Measurements from ENCODE around the gene CISH.
A peak's percentile ranks its signal among the peaks of the same experiment; 100 is the strongest.

The CISH gene

GRCh38 chr3:50592568-50592967 is 19.0 kb downstream of the CISH start:
- DNase-seq, result no peak

DNA sequence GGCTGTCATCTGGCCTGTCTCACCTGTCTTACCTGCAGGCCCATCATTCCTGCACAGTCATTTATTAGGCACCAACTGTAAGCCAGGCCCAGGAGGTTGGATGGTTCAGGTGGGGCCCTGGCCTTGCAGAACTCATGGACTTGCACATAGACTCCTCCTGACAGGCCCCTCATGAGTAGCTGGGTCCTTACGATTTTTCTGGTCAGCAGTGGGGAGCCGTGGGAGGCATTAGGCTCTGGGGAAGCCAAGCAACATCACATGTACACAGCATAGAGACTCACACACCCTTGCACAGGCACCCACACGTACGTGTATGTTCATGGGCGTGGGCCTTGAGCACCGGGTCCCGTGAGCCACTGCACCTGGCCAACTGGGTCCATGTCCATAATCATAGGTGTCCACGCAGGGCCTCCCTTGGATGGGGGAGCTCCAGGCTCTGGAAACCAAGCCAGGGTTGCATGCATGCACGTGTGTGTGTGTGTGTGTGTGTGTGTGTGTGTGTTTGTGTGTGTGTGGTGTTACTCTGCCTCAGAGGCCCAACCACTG is 20.3 kb downstream of the CISH start:
- DNase-seq, result no peak

GRCh38 chr3:50588759-50589433 is 22.7 kb downstream of the CISH start:
- no peak for DNase-seq

- no peak for DNase-seq
Measured at GRCh38 chr3:50587806-50588758, 23.5 kb downstream of the CISH start.

DNA sequence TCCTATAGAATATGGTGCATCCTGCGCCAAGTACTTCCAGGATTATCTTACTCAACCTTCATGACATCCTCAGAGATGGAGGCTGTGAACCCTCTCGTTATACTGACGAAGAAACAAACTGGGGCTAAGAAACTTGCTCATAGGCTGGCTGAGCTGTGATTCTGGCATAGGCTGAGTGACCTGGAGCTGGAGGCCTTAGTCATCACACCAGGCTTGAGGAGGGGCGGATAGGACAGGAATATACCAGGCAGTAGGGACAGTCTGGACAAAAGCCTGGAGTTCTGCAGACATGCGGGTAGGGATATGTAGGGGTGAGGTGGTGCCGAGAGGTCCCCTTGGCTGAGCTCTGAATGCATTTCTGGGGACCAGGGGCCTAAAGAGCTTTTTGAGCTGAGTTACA is 24.2 kb downstream of the CISH start:
- DNase-seq, result no peak

GRCh38 chr3:50586763-50587070 is 24.9 kb downstream of the CISH start:
- DNase-seq, result no peak

GRCh38 chr3:50585919-50586762 is 25.4 kb downstream of the CISH start:
- DNase-seq, result no peak

GRCh38 chr3:50584391-50584790 is 27.2 kb downstream of the CISH start:
- no peak for DNase-seq

- no peak for DNase-seq
Measured at GRCh38 chr3:50583897-50584296, 27.7 kb downstream of the CISH start.

- no peak for DNase-seq
Measured at GRCh38 chr3:50582083-50582482, 29.5 kb downstream of the CISH start.

DNA sequence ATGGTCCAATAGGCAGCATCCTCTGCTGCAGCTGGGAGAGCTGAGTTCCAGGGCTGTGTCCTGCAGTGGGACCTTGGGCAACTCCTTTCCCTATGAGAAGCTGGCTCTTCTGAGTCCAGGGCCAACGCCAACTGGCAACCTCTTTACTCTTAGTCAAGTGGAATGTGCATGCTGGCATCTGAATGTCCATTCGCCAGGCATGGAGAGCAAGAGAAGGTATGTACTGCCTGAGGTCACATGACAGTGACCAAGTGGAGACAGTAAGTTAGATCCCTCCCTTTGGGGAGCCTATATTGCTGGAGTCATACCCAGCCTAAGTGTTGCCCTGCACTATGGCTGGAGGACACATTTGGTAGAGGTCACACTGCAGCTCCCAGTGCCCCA is 30.1 kb downstream of the CISH start:
- DNase-seq, result no peak

DNA sequence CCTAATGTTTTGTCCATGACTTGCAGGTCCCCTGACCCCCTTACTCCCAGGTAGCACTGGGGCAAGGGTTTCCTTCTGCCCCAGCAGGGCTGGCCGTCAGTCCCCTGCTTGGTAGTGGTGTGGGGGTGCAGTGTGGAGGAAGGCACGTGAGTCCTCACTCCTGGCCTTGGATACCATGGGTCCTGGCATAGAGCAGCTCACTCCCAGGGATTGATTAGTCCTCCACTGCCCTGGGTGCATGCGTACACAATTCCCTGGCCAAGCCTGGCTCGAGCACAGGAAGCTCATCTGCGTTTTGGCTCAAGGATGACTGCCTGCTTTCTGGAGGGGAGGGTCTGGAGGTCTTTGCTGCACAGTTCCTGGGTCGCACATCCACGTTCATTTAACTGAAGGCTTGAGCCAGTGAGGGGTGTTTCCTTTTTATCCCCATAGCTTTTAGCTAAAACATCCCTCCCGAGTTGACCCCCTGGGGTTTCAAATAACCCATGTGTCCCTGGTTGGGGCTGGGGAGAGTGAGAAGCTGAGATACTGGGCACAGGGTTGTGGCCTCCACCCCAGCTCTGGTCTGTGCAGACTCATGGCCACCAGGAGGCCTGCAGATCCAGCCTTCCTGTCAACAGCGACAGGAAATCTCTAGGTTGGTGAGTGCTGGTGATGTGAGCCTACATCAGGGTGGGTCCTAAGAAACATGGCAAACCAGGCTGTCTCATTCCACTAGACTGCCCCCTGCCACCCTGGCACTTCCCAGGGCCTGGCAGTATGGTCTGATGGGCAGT is 30.7 kb downstream of the CISH start:
- no peak for DNase-seq

- no peak for DNase-seq
Measured at GRCh38 chr3:50577348-50577747, 34.2 kb downstream of the CISH start.

GRCh38 chr3:50575372-50575771 is 36.2 kb downstream of the CISH start:
- DNase-seq, result no peak

DNA sequence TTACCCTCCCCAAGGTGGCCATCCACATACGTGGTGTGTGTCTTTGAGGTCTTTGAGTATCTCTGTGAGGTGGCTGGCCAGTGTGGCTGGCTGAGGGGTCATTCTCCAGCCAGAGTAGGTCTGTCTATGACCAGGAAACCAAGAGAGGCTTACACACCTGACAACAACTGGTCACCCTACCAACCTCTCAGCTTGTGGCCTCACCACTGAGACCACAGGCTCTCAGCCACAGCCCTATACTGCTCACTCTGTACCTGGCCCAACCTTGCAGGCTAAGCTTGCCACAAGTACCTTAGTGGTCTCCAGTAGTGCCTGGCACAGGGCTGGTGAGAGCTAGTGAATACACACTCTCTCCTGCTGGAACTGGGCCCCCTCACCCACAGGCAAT is 37.1 kb downstream of the CISH start:
- DNase-seq, result no peak

GRCh38 chr3:50573566-50574443 is 37.8 kb downstream of the CISH start:
- DNase-seq, result peak; percentile 11

- no peak for DNase-seq
Measured at GRCh38 chr3:50572801-50573371, 38.7 kb downstream of the CISH start.

DNA sequence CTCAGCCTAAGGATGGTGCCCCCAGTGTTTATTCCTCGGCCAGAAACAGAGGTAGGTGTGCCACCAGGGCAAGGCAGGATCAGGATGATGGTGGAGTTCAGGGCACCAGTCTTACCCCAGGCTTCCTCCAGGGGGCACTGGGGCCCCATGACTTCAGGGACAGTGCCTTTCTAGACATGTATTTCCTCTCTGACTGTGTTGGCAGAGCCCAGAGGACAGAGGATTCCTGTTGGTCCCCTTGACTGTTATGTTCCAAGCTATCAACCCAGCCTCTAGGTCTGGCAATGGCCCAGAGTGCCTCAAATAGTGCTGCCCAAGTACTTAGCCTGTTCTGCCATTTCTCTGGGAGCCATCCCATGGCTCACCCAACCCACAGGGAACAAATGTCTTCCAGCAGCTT is 39.4 kb downstream of the CISH start:
- peak; percentile 68 for DNase-seq

- DNase-seq, result no peak
Measured at GRCh38 chr3:50571486-50571885, 40.1 kb downstream of the CISH start.

- DNase-seq, result no peak
Measured at GRCh38 chr3:50570508-50571279, 40.9 kb downstream of the CISH start.
